ENCODE results near the gene RRN3. TPM values are rescaled to one million over a fixed set of nuclear protein-coding genes. Genes with fewer than 3 reads are reported as not detected.

Gene RRN3, protein sequence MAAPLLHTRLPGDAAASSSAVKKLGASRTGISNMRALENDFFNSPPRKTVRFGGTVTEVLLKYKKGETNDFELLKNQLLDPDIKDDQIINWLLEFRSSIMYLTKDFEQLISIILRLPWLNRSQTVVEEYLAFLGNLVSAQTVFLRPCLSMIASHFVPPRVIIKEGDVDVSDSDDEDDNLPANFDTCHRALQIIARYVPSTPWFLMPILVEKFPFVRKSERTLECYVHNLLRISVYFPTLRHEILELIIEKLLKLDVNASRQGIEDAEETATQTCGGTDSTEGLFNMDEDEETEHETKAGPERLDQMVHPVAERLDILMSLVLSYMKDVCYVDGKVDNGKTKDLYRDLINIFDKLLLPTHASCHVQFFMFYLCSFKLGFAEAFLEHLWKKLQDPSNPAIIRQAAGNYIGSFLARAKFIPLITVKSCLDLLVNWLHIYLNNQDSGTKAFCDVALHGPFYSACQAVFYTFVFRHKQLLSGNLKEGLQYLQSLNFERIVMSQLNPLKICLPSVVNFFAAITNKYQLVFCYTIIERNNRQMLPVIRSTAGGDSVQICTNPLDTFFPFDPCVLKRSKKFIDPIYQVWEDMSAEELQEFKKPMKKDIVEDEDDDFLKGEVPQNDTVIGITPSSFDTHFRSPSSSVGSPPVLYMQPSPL
- total RNA-seq = 49.4 TPM

DNA sequence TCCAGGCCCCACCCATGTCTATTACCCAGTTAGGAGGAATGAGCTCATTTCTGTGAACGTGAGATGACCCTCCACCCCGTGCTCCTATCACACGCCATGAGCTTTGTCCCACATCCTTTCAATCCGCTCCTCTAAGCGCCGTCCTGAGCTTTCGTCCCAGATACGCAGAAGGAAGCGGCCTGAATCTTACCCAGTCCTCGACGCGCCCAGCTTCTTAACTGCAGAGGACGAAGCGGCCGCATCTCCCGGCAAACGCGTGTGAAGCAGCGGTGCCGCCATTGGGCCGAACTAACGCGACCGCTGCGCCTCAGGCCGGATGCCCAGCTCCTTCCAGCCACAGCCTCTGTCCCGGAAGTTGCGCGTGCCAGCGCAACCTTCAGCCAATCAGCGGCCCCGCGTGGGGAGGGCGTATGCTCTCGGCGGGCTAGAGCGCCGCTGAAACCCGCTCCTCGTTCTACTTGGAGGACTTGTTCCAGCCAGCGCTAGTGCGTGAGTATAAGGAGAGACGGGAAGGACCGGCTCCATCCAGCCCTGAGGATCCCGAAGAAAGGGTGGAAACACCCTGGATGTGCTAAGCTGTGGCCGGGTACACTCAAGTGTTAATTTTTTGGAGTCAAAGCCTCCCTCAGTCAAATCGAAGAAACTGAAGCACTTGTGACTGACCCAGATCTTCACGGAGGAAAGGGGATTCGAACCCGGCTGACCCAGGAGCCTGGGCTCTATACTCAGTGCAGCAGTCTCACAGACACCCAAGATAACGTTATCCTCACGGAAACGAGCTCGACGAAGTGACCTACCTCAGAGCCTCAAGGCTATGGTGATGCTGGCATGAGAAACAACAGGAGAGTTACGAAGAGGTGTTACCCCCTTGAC is at the start of gene RRN3:
Gene RRN3, minus strand, starts transcription at position 318 of the 873 bp plus-strand sequence. Its CDS starts 39 bp downstream, at position 279.

Small RNA genes lying within 50 kb of the gene (small RNA-seq; reads per million reads assigned to genes)
- gene MIR1972-1 = not detected

Other genes starting within 250 kb of the RRN3 start
- 60.9 TPM for gene NPIPA1, start 156.8 kb downstream of the RRN3 start, total RNA-seq
- gene PDXDC1, start 119.2 kb downstream of the RRN3 start, total RNA-seq = 49.6 TPM
- gene NTAN1, start 38.2 kb downstream of the RRN3 start, total RNA-seq = 40.6 TPM

Measured in diencephalon (tissue), 1 donor.